HCT116 (cell line): ENCODE data around the gene OR9Q1. TPM values are rescaled to one million over a fixed set of nuclear protein-coding genes. Genes with fewer than 3 reads are reported as not detected.

ENCODE experiments used
- ATAC-seq: fragments of 200-7000 bp; cut with Tn5 transposase; 2 replicates; pipeline ENCODE4 v1.9.1; 2020; ENCODE audit warnings: mild to moderate bottlenecking, moderate library complexity
- BruUV-seq: library from RNA; stranded (reverse); fragments of 400-500 nt; replicated peaks from 2 replicates; lab custom pipeline; 2021; lab: Mats Ljungman, UMichigan
- CTCF ChIA-PET: fragments of 300-600 bp; sonication (Branson Sonifier 250); formaldehyde crosslinking; loops from one replicate; lab custom pipeline; 2021; ENCODE audit warnings: antibody characterized with exemption; lab: Charles Lee
- POLR2A ChIA-PET: fragments of 300-600, 350-600 bp; sonication (Branson Sonifier 250); formaldehyde crosslinking; loops from one replicate; lab custom pipeline; 2021; ENCODE audit warnings: antibody characterized with exemption; lab: Charles Lee
- RAD21 ChIA-PET, 2 experiments: fragments of 300-600 bp; sonication (Branson Sonifier 250); formaldehyde crosslinking; loops; one replicate each; lab custom pipeline; 2023; ENCODE audit warnings: low total read pairs in 2 of 2; ENCODE audit not compliant: uncharacterized antibody in 2 of 2, unreplicated experiment in 2 of 2, low non-redundant PET in 1 of 2; lab: Charles Lee
- DNase-seq: peaks from one replicate; pipeline ENCODE4 v3.0.0-alpha.2; 2010; ENCODE audit warnings: low read depth, low spot score
- H2AFZ ChIP-seq: fragments of 200-600 bp; shearing (Covaris generic), sonication (generic); 2 replicates; pipeline ENCODE4 v1.6.1; 2017; ENCODE audit warnings: low read depth, mixed run types, mixed read lengths, antibody characterized with exemption, low read length; ENCODE audit not compliant: poor library complexity, severe bottlenecking
- H3K27ac ChIP-seq: 2 replicates; pipeline ENCODE4 v1.5.1; 2012; ENCODE audit warnings: low read depth, low read length
- H3K27me3 ChIP-seq: fragments of 200-600 bp; sonication (generic); 2 replicates; pipeline ENCODE4 v1.6.1; 2016; ENCODE audit warnings: mixed run types, low read length, mixed read lengths; ENCODE audit not compliant: insufficient read depth
- H3K36me3 ChIP-seq, 2 experiments: fragments of 200-500 bp in 1 of 2; fragments of 200-600 bp in 1 of 2; sonication (Bioruptor generic) in 1 of 2; sonication (generic) in 1 of 2; 2 replicates each; pipeline versions ENCODE4 v1.5.1 to v1.6.1; 2014 to 2016; ENCODE audit warnings: low read length in 2 of 2, inconsistent platforms in 1 of 2, mixed read lengths in 1 of 2, mixed run types in 1 of 2; ENCODE audit not compliant: insufficient read depth in 2 of 2, control insufficient read depth in 1 of 2
- H3K4me1 ChIP-seq, 2 experiments: fragments of 200-600 bp in 1 of 2; sonication (generic) in 1 of 2; 2 replicates each; pipeline versions ENCODE4 v1.5.1 to v1.6.1; 2012 to 2017; ENCODE audit warnings: low read length in 2 of 2, inconsistent platforms in 1 of 2, mild to moderate bottlenecking in 1 of 2, mixed read lengths in 1 of 2, mixed run types in 1 of 2, moderate library complexity in 1 of 2; ENCODE audit not compliant: insufficient read depth in 2 of 2, control insufficient read depth in 1 of 2
- H3K4me2 ChIP-seq: fragments of 200-600 bp; sonication (generic); 2 replicates; pipeline ENCODE4 v1.6.1; 2017; ENCODE audit warnings: mixed run types, low read length, mixed read lengths
- H3K4me3 ChIP-seq, 2 experiments: fragments of 200-600 bp in 1 of 2; sonication (generic) in 1 of 2; replicated peaks in 1 of 2; 2 replicates each; pipeline ENCODE4 v1.5.1; 2011 to 2016; ENCODE audit warnings: low read length in 2 of 2, control low read depth in 1 of 2, low read depth in 1 of 2, mild to moderate bottlenecking in 1 of 2, mixed read lengths in 1 of 2, mixed run types in 1 of 2
- H3K79me2 ChIP-seq: fragments of 200-600 bp; sonication (generic); 2 replicates; pipeline ENCODE4 v1.6.1; 2017; ENCODE audit warnings: mild to moderate bottlenecking, mixed run types, low read length, moderate library complexity, mixed read lengths; ENCODE audit not compliant: insufficient read depth
- H3K9ac ChIP-seq: fragments of 200-600 bp; sonication (generic); 2 replicates; pipeline ENCODE4 v1.6.1; 2016; ENCODE audit warnings: low read length, mixed read lengths
- H3K9me2 ChIP-seq: fragments of 200-600 bp; sonication (generic), shearing (Covaris generic); 2 replicates; pipeline ENCODE4 v1.6.1; 2017; ENCODE audit warnings: mixed run types, mild to moderate bottlenecking, moderate library complexity; ENCODE audit not compliant: insufficient read depth
- H3K9me3 ChIP-seq, 2 experiments: fragments of 200-500 bp in 1 of 2; fragments of 200-600 bp in 1 of 2; sonication (Bioruptor generic) in 1 of 2; sonication (generic) in 1 of 2; 2 replicates each; pipeline ENCODE4 v1.6.1; 2014 to 2017; ENCODE audit warnings: low read length in 2 of 2, mixed read lengths in 2 of 2, inconsistent platforms in 1 of 2, low read depth in 1 of 2, mild to moderate bottlenecking in 1 of 2, mixed run types in 1 of 2, moderate library complexity in 1 of 2; ENCODE audit not compliant: control insufficient read depth in 1 of 2, insufficient read depth in 1 of 2
- H4K20me1 ChIP-seq: fragments of 200-600 bp; sonication (generic), shearing (Covaris generic); 2 replicates; pipeline ENCODE4 v1.6.1; 2017; ENCODE audit warnings: mixed run types, mild to moderate bottlenecking, moderate library complexity; ENCODE audit not compliant: insufficient read depth
- ATF3 ChIP-seq: IDR thresholded peaks from 2 replicates; pipeline ENCODE4 v1.6.1; 2012
- CBX3 ChIP-seq: IDR thresholded peaks from 2 replicates; pipeline ENCODE4 v1.6.1; 2012; ENCODE audit warnings: low read depth
- CEBPB ChIP-seq: IDR thresholded peaks from 2 replicates; pipeline ENCODE4 v1.6.1; 2012; ENCODE audit warnings: low read depth
- CTCF ChIP-seq, 3 experiments: fragments of 200-600 bp in 1 of 3; sonication (generic) in 1 of 3; IDR thresholded peaks in 2 of 3; conservative IDR thresholded peaks in 1 of 3; 2 replicates each; pipeline ENCODE4 v1.5.1; 2012 to 2017; ENCODE audit warnings: low read depth in 2 of 3, low read length in 2 of 3, antibody characterized with exemption in 1 of 3, borderline replicate concordance in 1 of 3, control low read depth in 1 of 3, mild to moderate bottlenecking in 1 of 3, mixed read lengths in 1 of 3, mixed run types in 1 of 3, moderate library complexity in 1 of 3; ENCODE audit not compliant: insufficient read depth in 1 of 3
- ELF1 ChIP-seq: IDR thresholded peaks from 2 replicates; pipeline ENCODE4 v1.6.1; 2012; ENCODE audit warnings: low read depth, borderline replicate concordance
- EZH2 ChIP-seq: fragments of 200-600 bp; sonication (generic); IDR thresholded peaks from 2 replicates; pipeline ENCODE4 v1.6.1; 2017; ENCODE audit warnings: antibody characterized with exemption, mixed run types
- FOSL1 ChIP-seq: IDR thresholded peaks from 2 replicates; pipeline ENCODE4 v1.6.1; 2012; ENCODE audit warnings: low read depth
- JUND ChIP-seq: IDR thresholded peaks from 2 replicates; pipeline ENCODE4 v1.6.1; 2012
- POLR2A ChIP-seq: IDR thresholded peaks from 2 replicates; pipeline ENCODE4 v1.7.0; 2011; ENCODE audit warnings: borderline replicate concordance; ENCODE audit not compliant: insufficient read depth, insufficient read length; ENCODE audit errors: extremely low read depth
- POLR2AphosphoS5 ChIP-seq: IDR thresholded peaks from 2 replicates; pipeline ENCODE4 v1.6.1; 2011; ENCODE audit warnings: mild to moderate bottlenecking, low read depth, low read length, moderate library complexity
- RAD21 ChIP-seq: IDR thresholded peaks from 2 replicates; pipeline ENCODE4 v1.6.1; 2012; ENCODE audit warnings: low read depth, mild to moderate bottlenecking
- SIN3A ChIP-seq: IDR thresholded peaks from 2 replicates; pipeline ENCODE4 v1.6.1; 2012; ENCODE audit warnings: low read depth
- SP1 ChIP-seq: IDR thresholded peaks from 2 replicates; pipeline ENCODE4 v1.6.1; 2012; ENCODE audit warnings: low read depth
- SRF ChIP-seq: IDR thresholded peaks from 2 replicates; pipeline ENCODE4 v1.6.1; 2012; ENCODE audit warnings: low read depth
- TCF7L2 ChIP-seq: IDR thresholded peaks from 2 replicates; pipeline ENCODE4 v1.7.0; 2011; ENCODE audit warnings: borderline replicate concordance, inconsistent platforms; ENCODE audit not compliant: insufficient read depth, insufficient read length; ENCODE audit errors: extremely low read depth
- YY1 ChIP-seq: IDR thresholded peaks from 2 replicates; pipeline ENCODE4 v1.6.1; 2011; ENCODE audit warnings: low read length, low read depth, moderate library complexity, mild to moderate bottlenecking; ENCODE audit not compliant: insufficient replicate concordance; ENCODE audit errors: extremely low read depth
- ZFX ChIP-seq: fragments of 450-650 bp; IDR thresholded peaks from 2 replicates; pipeline ENCODE4 v1.6.1; 2017
- ZNF274 ChIP-seq: fragments of 200-500 bp; sonication (Bioruptor generic); IDR thresholded peaks from 2 replicates; pipeline ENCODE4 v1.6.1; 2014; ENCODE audit warnings: mild to moderate bottlenecking, low read depth, low read length, inconsistent platforms
- intact Hi-C: fragments of 100-400 bp; cut with micrococcal nuclease; formaldehyde crosslinking; loops from 2 replicates; pipeline ENCODE4 v1.10.0; 2022
- total RNA-seq: library from RNA; stranded (reverse); gene quantifications from one replicate; pipeline ENCODE4 v1.2.1, GENCODE V29; 2021; ENCODE audit not compliant: unreplicated experiment
- TF ChIP-seq, protein P1 (sequence below): IDR thresholded peaks from 2 replicates; pipeline ENCODE4 v1.6.1; 2012

The OR9Q1 gene
- total RNA-seq, 1 experiment from 2014 or later: not detected

DNA sequence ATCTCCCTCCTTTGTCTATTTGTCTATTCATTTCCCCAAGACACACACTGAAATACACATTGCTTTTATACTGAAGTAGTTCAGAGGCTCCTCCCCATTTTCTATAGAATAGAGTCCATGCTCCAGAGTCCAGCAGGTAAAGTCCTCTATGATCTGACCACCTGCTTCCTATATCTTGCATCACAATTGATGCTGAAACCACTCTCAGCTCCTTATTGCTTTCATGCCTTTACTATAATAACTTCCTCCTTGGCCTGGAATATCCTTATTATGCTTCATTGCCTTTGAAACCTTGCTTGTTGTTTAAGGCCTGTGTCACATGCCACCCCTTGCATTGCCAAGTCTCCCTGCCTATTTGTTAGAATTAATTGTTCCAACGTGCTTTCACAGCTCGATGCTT, 19.7 kb downstream of the OR9Q1 start (continued):
- TF ChIP-seq TCF7L2: no peak

DNA sequence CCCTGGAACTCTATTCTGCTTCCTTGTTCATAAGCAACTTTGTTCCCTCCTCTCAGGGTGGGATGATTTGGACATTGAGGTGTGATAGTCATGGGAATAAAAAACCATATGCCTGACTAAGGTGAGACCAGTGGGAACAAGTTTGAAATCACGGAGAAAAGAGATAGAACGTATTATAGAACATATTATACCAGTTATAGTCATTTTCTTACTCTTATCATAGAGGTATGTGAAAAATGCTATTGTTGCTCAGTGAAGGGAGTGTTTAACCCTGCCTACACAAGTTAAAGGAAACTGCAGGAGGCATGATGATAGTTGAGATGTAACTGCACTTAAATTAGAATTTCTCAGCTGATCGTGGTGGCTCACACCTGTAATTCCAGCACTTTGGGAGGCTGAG, 22.6 kb downstream of the OR9Q1 start:
- ATAC-seq (no peak), DNase-seq (no peak)
- TF ChIP-seq TCF7L2 (no peak), POLR2AphosphoS5 (no peak), FOSL1 (no peak), SIN3A (no peak), RAD21 (no peak), SRF (no peak), EZH2 (no peak), CBX3 (no peak), ZNF274 (no peak), POLR2A (no peak), ZFX (no peak)
- TF ChIP-seq, protein P1, sequence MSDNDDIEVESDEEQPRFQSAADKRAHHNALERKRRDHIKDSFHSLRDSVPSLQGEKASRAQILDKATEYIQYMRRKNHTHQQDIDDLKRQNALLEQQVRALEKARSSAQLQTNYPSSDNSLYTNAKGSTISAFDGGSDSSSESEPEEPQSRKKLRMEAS: no peak
- H3K4me3 ChIP-seq: no peak overlapping the region
- H3K79me2 ChIP-seq: no peaks in the 10 kb centered on the region
- H3K36me3 ChIP-seq: no peaks in the 10 kb centered on the region
- no peaks in the 10 kb centered on the region for H3K9me3 ChIP-seq
- H3K4me1 ChIP-seq: no peaks in the 10 kb centered on the region
- 0 out of 2 replicates have a peak, but pooled peaks cover 12% of the 10 kb centered on the region for H3K27me3 ChIP-seq
- no peaks in the 10 kb centered on the region for H4K20me1 ChIP-seq
- H2AFZ ChIP-seq: no peak overlapping the region
- no peaks in the 10 kb centered on the region for H3K9me2 ChIP-seq
- H3K9ac ChIP-seq: no peak overlapping the region
- no peak overlapping the region for H3K27ac ChIP-seq
- ChIA-PET CTCF (no interaction called here), POLR2A (no interaction called here), RAD21 (no interaction called here)
- no TSS peak for BruUV-seq
- H3K4me2 ChIP-seq: no peak overlapping the region
- intact Hi-C loops: no loop called here

DNA sequence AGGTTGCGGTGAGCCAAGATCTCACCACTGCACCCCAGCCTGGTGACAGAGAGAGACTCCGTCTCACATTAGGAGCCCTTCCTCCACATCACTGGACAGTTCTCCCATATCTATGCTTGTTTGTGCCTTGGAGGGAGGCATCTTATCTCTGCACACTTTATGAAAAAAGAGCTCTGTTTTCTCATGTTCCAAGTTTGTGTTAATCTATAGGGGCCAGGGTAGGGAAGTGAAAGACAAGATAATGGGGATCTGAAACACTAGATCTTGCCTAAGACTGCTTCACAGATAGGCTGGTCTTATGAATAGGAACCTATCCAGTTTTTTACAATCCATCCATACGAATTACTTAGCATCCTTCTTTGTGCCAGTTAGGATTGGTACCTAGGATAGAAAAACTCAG, 24.1 kb downstream of the OR9Q1 start:
- BruUV-seq: no TSS peak
- no peaks in the 10 kb centered on the region for H3K36me3 ChIP-seq
- H3K27ac ChIP-seq: no peak overlapping the region
- H3K9me3 ChIP-seq: no peaks in the 10 kb centered on the region
- ATAC-seq (no peak), DNase-seq (no peak)
- POLR2A ChIA-PET: no interaction called here
- H3K9ac ChIP-seq: no peak overlapping the region
- no peaks in the 10 kb centered on the region for H3K79me2 ChIP-seq
- CTCF ChIA-PET: no interaction called here
- H3K4me1 ChIP-seq: no peaks in the 10 kb centered on the region
- H3K27me3 ChIP-seq: 0 out of 2 replicates have a peak, but pooled peaks cover 12% of the 10 kb centered on the region
- RAD21 ChIA-PET: no interaction called here
- H2AFZ ChIP-seq: no peak overlapping the region
- H3K4me2 ChIP-seq: no peak overlapping the region
- no peak overlapping the region for H3K4me3 ChIP-seq
- intact Hi-C loops: no loop called here
- H3K9me2 ChIP-seq: no peaks in the 10 kb centered on the region
- no peaks in the 10 kb centered on the region for H4K20me1 ChIP-seq
- TF ChIP-seq SRF (no peak), CTCF (IDR thresholded peaks at IDR 0.05 in 2 of 3, conservative IDR thresholded peaks at IDR 0.05 in 1 of 3; ENCODE audit: borderline replicate concordance in 1 of 3, insufficient read depth in 1 of 3, low read depth in 2 of 3, low read length in 2 of 3) (no peak), CBX3 (no peak), RAD21 (no peak), CEBPB (no peak), YY1 (no peak), JUND (no peak), FOSL1 (no peak), POLR2AphosphoS5 (no peak), EZH2 (no peak), TCF7L2 (no peak), SP1 (no peak), ATF3 (no peak), ELF1 (no peak)
- TF ChIP-seq, protein P1: no peak
